ENCODE data around the gene B4GALNT1. TPM values are rescaled to one million over a fixed set of nuclear protein-coding genes. Genes with fewer than 3 reads are reported as not detected.

B4GALNT1 gene
- total and polyA plus RNA-seq, 9 of the 15 experiments (the other 6 are each of a cell fraction or from before 2014, with no cell fraction given) = 1.0 to 32.2 (median 9.8) TPM

- TF ChIP-seq FOXP1 (CRISPR knock-in tag; IDR thresholded peaks at IDR 0.05) (peak; percentile 17; the same call in 1 of the 2 replicates), RFX5 (IDR thresholded peaks at IDR 0.05; ENCODE audit: low read depth, low read length) (no peak), USF2 (CRISPR knock-in tag; IDR thresholded peaks at IDR 0.05) (no peak), TOE1 (IDR thresholded peaks at IDR 0.05; ENCODE audit: borderline replicate concordance) (no peak), TOE1 (CRISPR knock-in tag; IDR thresholded peaks at IDR 0.05; ENCODE audit: borderline replicate concordance, low read depth) (no peak), PBX2 (CRISPR knock-in tag; IDR thresholded peaks at IDR 0.05; ENCODE audit: low read depth) (no peak), PBX2 (tag; conservative IDR thresholded peaks at IDR 0.05; ENCODE audit: low read depth) (no peak), ZNF639 (CRISPR knock-in tag; conservative IDR thresholded peaks at IDR 0.05 in 1 of 2, IDR thresholded peaks at IDR 0.05 in 1 of 2) (no peak), SOX6 (IDR thresholded peaks at IDR 0.05) (no peak), ZNF134 (CRISPR knock-in tag; conservative IDR thresholded peaks at IDR 0.05) (no peak), KDM2B (CRISPR knock-in tag; IDR thresholded peaks at IDR 0.05) (no peak), HEY1 (CRISPR knock-in tag; IDR thresholded peaks at IDR 0.05; ENCODE audit: borderline replicate concordance) (no peak), ZNF589 (CRISPR knock-in tag; IDR thresholded peaks at IDR 0.05; ENCODE audit: low read depth) (no peak), KDM4B (IDR thresholded peaks at IDR 0.05; ENCODE audit: borderline replicate concordance in 2 of 2, low read depth in 1 of 2) (no peak), ZBTB7A (IDR thresholded peaks at IDR 0.05; ENCODE audit: borderline replicate concordance, control insufficient read depth, low read depth, low read length) (peak; percentile 98), FOXO4 (CRISPR knock-in tag; IDR thresholded peaks at IDR 0.05) (no peak), NFE2 (IDR thresholded peaks at IDR 0.05; ENCODE audit: low read depth) (no peak), ZNF586 (CRISPR knock-in tag; conservative IDR thresholded peaks at IDR 0.05) (no peak), RBM25 (IDR thresholded peaks at IDR 0.05; ENCODE audit: low read depth, low read length, severe bottlenecking) (no peak), CREB1 (IDR thresholded peaks at IDR 0.05) (no peak), CREB1 (CRISPR knock-in tag; IDR thresholded peaks at IDR 0.05) (no peak), HDGF (IDR thresholded peaks at IDR 0.05) (peak; percentile 64; the same call in 1 of the 2 replicates), SRSF7 (optimal IDR thresholded peaks at IDR 0.05; ENCODE audit: low read depth, low read length) (no peak)
Measured at GRCh38 chr12:57621497-57622292, 11.3 kb downstream of the B4GALNT1 start (continued).
